ENCODE data around the gene OGN.

- no peak for TF ChIP-seq POLR2AphosphoS5 (IDR thresholded peaks at IDR 0.05; ENCODE audit: low read depth, low read length)
- no peak for TF ChIP-seq POLR2A (IDR thresholded peaks at IDR 0.05; ENCODE audit: low read depth, low read length)
- TF ChIP-seq TAF1 (IDR thresholded peaks at IDR 0.05; ENCODE audit: borderline replicate concordance, low read depth, low read length) = no peak
These were observed 10.7 kb downstream of the OGN start for GRCh38 chr9:92393686-92394085.

Data from GM12892 (cell line).